HG03097 (cell line): ENCODE data around the gene RENBP.

Experiments used
- ATAC-seq: cut with Tn5 transposase; IDR thresholded peaks from one replicate; pipeline ENCODE4 v1.9.1; 2021; ENCODE audit not compliant: unreplicated experiment, low FRiP score

RENBP gene

DNA sequence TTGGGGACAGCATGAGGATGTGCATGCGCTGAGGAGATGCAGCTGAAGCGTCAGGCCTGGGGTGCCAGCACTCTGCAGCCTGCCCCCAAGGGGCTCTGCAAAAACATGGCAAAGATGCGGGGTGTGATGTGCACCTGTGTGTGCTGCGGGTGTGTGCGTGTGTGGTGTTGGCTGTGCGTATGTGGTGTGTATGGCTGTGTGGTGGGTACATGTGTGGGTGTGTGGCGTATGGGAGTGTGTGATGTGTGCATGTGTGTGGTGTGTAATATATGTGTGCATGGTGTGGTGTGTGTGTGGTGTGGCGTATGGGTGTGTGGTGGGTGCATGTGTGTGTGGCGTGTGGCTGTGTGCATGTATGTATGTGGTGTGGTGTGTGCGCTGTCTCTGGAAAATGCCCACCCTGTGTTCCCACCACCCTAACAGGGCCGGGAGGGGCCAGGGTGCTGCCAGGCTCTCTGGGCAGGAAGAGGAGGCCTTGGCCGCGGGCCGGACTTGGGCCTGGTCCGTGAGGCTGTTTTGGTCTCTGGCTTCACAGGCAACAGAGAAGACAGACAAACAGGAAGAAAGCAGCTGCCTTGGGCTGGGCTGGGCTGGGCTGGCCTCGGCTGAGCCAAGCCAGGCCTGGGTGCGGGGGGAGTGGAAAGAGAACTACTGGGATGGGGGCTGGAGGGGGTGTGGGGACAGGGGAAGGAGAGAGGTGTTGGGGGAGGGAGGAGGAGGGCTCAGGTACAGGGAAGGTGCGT is 41.0 kb downstream of the RENBP start:
- ATAC-seq = no peak

DNA sequence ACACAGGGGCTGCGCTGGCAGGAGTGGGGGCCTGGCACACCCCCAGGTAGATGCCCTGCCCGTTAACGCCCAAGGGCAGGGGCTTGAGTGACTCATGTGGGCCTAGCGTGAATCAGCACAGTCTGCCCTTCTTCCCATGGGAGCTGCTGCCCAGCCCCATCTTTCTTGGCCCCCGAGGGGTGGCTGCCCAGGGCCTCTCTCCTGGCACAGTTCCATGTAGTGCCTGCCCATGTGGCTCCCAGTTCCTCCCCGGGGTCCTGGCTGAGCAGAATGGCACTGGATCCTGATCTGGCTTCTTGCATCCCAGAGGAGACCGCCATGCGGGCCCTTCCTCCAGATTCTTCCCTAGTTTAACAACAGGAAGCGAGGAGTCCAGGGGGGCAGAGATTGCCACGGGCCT is 42.1 kb downstream of the RENBP start:
- no peak for ATAC-seq

DNA sequence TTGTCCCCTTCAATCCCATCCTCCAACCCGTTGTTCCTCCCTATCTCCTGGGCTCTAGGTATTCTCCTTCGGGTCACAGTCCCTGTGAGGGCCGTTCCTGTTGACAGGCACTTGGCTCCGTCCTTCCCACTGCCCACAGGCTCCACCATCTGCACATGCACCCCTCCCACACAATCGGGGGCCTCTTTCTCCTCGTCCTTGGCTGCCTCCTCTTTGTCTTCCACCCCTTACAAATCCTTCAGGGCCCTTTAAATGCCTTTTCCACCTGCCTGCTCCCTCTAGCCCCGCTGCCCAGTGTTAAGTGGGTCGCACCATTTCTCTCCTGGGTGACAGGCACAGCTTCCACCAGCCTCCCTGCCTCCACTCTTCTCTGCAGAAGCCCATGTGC is 42.7 kb downstream of the RENBP start:
- ATAC-seq = no peak

DNA sequence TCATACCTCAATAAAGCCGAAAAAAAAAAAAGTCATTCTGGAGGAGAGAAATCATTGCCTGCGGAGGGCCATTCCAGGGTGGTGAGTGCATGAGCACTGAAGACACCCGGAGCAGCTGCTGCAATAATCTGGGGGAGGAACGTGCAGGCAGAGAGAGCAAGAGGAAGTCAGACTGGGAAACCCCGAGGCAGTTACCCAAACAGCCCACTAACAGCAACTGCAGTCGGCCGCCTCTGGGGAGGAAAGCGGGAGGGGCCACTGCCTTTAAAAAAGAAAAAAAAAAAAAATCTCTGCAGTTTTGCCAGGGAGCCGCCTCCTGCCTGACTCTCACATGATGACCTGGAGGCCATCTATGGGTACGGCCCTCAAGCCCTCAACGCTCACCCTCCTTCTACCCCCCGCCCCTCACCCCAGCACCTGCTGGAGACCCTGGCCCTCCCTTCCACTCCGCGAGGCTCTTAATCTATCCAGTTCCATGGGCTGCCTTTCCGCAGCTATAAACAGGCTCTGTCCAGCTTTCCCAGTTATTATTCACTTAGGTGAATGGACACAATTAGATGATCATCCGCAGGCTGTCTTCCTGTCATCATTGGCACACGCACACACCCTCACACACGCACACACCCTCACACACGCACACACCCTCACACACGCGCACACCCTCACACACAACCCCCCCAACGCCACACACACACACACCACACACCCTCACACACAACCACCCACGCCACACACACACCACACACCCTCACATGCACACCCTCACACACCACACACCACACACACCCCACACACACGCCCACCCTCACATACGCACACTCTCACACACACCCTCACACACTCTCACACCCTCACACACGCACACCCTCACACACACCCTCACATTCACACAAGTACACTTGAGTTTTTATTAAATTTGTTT is 43.4 kb downstream of the RENBP start:
- ATAC-seq = no peak

DNA sequence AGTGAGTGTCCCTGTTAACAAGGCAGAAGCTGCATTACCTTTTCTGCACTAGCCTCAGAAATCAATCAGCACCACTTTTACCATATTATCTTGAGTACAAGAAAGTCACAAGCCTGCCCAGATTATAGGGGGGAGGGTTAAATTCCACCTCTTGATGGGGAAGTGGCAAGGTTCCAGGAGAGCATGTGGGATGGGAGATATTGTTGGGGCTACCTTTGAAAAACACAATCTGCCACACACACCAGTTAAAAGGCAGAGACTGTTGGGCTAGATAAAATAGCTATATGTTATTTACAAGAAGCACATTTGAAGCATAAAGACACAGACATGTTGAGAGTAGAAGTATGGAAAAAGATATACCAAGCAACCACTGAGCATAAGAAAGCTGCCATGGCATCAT is 46.5 kb downstream of the RENBP start:
- no peak for ATAC-seq

DNA sequence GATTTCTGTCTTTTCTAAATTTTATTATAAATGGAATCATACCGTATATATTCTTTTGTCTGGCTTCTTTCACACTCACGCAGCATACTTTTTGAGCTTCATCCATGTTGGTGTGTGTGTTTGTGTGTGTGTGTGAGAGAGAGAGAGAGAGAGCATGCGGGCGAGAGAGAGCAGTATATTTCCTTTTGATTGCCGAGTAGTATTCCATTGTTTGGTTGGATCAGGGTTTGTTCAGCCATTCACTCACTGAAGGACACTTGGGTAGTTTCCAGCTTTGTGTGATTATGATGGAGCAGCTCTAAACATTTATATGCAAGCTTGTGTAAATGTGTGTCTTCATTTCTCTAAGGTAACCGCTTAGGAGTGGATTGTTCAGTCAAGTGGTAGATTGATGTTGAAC is 55.3 kb downstream of the RENBP start:
- no peak for ATAC-seq

DNA sequence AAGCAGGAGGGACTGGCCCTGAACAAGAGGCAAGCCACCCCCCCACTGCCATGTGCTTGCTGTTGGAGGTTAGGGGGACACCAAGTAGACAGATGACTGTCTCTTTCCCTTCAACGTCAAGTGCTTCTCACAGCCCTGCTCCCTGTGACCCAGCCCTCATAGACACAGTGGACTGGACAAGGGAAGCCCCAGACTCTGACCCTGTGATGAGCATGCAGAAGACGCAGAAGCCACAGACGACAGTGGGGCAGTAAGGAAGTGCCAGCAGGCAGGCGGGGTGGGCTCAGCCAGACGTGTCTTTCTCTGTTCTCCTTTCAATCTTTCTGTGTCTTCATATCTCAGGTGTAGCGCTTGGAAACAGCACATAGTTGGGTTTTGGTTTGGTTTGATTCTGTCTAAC is 56.1 kb downstream of the RENBP start:
- no peak for ATAC-seq

DNA sequence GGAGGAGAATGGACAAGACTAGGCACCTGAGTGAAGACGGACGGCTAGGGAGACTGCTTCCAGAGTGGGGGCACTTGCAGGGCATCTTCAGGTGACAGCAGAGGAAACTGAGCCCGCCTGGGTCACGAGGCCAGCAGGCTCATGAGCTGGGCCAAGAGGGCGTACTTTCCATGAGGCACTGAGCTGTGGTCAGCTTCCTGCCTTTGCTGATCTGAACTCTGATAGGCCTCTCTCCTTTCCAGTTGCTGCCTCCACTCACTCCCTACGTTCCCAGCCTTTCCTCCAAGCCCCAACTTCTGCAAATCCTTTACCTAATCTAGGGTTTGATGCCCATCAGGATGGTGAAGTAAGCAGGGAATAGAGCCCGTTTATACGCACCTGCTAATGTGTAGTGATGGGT is 57.1 kb downstream of the RENBP start:
- no peak for ATAC-seq

DNA sequence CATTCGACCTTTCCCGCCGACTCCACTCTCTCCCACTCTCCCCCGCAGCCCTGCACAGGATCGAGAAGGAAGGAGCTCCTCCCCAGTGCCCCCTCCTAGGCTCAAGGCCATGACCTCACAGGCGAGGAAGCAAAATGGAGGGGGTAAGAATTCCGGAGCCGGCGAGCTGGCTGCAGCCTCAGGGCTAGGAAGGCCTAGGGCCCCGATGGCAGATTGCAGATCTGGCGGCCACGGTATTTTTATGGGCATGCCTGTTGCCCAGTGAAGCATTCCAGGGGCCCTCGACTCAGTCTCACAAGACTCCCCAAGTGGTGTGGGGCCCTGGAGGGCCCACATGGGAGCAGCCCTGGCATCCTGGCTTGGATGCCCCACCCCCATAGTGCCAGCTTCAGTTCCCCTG is 57.5 kb downstream of the RENBP start:
- ATAC-seq = no peak

DNA sequence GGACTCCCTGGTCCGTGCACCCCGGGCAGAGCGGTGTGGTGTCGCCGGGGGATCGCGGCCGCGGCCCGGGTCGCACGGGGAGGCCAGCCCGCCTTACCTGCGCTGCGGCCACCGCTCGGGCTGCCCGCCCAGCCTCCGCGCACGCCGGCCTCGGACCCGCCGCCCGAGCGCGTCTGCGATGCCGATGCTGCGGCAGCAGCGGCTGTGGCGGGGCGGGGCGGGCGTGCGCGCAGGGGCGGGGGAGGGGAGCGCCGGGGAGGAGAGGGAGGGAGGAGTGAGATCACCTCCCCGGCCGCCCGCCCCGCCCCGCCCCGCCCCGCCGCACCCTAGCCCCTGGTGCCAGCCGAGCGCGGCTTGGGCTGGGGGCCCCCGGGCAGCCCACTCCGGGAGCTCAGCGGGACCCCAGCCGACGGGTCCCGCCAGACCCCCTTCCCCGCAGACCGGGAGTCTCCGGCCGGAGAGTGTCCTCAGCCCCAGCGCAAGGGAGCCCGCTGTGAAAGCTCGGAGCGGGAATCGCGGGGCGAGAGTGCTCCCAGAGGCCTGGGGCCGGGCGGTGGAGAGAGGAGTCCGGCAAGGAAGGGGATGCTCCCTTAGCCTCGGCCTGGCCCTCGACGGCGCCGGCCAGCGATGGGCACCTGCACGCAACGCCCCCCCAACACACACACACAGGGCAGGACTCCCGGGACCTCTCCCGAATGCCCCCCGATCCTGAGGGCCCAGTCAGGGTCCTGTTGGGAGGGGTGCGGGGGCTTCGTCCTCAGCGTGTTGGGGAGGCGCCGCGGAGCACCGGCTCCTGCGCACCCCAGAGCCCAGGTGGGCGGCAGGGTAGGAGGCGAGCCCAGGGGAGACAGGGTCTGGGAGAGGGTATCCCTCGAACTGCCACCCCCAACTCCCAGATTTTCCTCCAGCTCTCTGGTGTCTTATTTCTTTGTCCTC is 58.2 kb downstream of the RENBP start, which contains the start of gene L1CAM:
Gene L1CAM (minus strand): TSS at position 206 of the 936 bp plus-strand sequence. CDS start 10,337 bp downstream, outside the sequence.
- no peak for ATAC-seq
